HG02981 (cell line): ENCODE measurements around the gene AMOTL1.
"Not testable (repeated sequence)": the region's sequence is repeated elsewhere in the genome, so short reads cannot be mapped to it uniquely, and the experiment has no call there.

Experiments
- ATAC-seq: cut with Tn5 transposase; IDR thresholded peaks from one replicate; pipeline ENCODE4 v1.9.1; 2021; ENCODE audit warnings: mild to moderate bottlenecking, moderate library complexity; ENCODE audit not compliant: unreplicated experiment

Gene AMOTL1

DNA sequence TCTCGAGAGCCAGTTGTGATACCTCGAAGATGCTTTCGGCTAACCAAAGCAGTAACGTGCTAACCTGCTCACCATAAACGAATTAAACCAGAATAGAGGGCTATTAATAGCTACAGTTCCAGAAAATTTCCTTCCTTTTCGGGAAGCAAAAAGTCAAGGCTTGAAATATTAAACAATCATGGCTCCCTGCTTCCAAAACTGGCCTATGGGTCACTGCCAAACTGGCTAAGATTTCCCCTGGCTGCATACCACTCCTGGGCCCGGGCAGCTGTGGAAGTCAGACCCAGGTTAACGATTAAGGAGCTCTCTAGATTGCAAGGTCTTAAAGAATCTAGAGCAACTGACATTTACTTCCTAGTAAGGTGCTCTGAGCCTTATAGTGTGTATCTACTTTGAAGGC lies 1.7 kb downstream of the AMOTL1 start:
- no peak for ATAC-seq

GRCh38 chr11:94770563-94771120 lies 2.5 kb downstream of the AMOTL1 start:
- no peak for ATAC-seq

DNA sequence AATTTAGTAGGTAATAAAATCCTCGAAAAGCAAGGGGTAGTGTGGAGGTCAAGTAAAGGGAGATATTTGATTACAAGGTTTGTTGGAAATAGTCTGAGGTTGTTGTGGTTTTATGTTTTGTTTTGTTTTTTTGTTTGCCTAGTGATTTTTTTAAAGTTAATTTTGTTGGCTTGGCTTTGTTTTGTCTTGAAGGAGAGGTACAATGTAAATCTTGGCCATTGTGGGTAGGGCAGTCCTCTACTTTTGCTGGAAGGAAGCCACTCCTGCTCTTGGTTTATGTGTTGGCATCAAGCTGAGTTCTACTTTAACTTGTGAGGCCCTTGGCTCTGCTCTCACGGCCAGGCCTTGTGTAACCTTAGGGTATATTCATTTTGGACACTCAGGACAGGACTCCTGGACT lies 3.2 kb downstream of the AMOTL1 start:
- no peak for ATAC-seq

GRCh38 chr11:94771951-94772350 lies 3.8 kb downstream of the AMOTL1 start:
- ATAC-seq = no peak

DNA sequence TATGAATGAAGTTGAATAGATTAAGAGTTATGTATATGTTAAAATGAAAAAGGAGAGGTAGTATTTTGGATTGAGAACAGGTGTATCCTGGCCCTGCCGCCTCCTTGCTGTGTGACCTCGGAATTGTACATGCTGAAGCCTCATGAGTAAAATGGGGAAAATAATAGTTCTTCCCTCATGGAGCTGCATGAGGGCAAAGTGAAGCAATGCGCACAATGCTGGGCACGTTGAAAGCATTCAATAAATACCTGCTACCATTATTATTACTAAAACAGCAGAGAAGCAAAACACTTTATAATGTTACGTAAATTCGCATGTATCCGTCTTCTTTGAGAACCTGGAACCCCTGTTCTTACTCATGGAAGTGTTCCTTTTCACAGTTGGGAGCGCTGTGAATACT lies 5.7 kb downstream of the AMOTL1 start:
- ATAC-seq = no peak

- ATAC-seq = no peak
These were observed 6.2 kb downstream of the AMOTL1 start for GRCh38 chr11:94774345-94774744.

DNA sequence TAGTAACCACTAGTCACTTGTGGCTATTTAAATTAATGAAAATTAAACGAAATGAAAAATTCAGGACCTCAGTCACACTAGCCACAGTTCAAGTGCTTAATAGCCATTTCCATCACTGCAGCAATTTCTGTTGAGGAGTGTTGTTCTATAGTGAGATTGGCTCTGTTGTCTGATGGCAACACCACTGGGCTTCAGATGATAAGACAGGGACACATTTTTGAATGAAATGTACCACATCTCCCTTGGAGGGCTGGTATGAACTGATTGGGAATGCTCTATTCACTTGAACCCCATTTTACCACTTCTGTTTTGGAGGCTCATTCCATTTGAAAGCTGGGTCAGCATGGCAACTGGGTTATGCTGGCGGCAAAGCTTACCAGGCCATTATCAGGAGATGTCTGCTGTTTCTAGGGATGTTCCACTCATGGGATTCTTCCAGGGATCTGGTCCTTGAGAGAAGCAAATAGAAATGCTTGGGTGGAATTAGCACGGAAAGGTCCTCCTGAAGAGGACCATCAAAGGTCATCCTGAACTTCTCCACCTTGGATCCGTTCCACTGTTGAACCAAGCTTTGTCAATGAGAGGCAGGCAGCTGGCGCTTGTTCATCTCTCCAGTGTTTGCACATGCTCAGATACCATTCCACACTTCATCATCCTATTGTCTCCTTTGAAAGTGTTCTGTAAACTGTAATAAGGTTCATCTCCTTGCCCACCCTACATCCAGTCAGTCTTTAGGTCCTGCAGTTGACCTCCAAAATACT lies 7.6 kb downstream of the AMOTL1 start:
- ATAC-seq = no peak

GRCh38 chr11:94776351-94777321 lies 8.5 kb downstream of the AMOTL1 start:
- peak; percentile 47 for ATAC-seq

- ATAC-seq = no peak
These were observed 12.3 kb downstream of the AMOTL1 start for GRCh38 chr11:94780432-94780831.

DNA sequence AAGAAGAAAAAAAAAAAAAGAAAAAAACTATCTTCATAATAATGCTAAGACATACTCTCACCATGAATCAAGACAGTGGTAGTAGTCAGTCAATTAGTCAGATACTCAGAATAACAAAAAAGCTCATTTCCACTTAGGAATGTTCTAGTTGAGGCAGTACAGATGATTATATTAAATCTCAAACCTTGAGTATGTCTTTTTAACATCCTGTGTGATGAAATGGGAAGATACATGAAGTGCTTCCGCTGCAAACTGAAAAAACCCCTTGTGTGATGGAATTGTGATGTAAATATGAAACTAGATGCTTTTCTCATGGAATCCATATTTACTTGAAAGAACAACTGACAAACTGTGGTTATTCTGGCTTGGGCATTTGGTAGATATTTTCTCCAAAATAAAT lies 13.7 kb downstream of the AMOTL1 start:
- no peak for ATAC-seq

DNA sequence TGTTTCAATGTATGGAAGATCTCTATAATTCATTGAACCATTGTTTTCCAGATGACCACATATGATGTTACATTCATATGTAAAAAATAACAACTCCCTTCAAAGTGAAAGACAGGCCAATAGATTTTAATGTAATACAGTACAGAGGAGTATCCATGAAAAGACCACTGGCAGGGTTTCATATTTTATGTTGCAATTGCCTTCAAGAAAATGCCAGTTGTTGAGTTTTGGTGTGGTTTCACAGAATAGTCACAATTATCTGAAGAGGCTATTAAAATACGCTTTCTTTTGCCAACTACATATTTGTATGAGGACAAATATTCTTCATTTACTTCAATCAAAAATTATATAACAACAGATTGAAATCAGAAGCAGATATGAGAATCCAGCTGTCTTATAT lies 14.3 kb downstream of the AMOTL1 start:
- no peak for ATAC-seq

GRCh38 chr11:94784884-94785283 lies 16.7 kb downstream of the AMOTL1 start:
- no peak for ATAC-seq

DNA sequence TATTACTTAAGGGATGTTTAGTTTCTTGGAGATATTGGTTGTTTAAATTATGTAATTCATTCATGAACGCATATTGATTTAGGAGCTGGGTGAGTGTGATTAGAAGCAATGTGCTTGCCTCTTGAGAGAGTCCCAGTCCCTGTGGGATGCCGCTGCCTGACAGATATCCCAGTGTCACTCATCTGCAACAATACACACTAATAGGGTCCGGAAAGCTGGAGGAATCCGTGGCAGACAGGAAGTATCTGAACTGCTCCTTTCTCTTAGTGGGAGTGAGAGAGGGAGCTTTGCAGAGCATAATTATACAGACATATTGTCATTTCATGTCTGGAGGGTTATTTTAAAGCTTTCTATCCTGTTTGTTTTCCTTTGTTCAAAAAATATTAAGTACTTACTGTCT lies 17.4 kb downstream of the AMOTL1 start:
- no peak for ATAC-seq

DNA sequence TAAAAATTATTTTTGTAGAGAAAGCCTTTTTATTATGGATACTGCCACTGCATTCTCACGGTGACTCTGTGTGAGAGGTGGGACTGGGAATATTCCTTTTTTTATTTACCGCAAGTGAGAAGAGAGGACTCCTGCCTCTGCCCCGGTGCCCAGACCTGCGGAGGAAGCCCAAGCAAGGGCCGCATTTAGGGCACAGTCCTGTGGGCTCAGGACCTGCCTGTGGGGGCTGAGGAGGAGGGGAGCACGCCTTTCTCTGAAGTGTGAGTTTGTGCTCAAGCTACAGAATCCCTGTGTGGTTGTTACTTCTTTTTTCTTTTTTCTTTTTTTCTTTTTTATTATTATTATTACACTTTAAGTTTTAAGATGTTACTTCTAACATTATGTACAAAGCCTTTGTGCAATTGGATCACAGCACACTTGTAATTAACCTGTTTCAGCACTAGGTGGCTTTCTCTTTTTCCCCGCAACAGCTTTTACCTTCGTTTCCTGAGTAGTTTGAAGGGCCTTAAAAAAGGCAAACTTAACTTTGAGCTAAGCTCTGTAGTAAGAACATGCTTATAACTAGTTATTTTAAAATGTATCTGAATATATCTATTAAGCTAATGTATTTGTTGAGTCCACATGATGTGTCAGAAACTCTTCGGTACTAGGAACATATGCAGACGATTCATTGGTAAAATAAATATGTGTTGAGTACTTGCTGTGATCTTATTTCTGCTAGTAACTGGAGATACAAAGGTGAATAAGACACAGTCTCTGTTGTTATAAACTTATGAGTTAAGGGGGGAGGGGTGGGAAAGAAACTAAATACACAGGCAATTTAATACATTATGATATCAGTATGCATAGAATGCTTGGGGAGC lies 18.3 kb downstream of the AMOTL1 start:
- peak; percentile 61 for ATAC-seq

- ATAC-seq = no peak
These were observed 19.6 kb downstream of the AMOTL1 start for GRCh38 chr11:94787801-94788200.

- no peak for ATAC-seq
These were observed 20.2 kb downstream of the AMOTL1 start for GRCh38 chr11:94788396-94788795.

GRCh38 chr11:94790197-94790596 lies 22.0 kb downstream of the AMOTL1 start:
- ATAC-seq = no peak

DNA sequence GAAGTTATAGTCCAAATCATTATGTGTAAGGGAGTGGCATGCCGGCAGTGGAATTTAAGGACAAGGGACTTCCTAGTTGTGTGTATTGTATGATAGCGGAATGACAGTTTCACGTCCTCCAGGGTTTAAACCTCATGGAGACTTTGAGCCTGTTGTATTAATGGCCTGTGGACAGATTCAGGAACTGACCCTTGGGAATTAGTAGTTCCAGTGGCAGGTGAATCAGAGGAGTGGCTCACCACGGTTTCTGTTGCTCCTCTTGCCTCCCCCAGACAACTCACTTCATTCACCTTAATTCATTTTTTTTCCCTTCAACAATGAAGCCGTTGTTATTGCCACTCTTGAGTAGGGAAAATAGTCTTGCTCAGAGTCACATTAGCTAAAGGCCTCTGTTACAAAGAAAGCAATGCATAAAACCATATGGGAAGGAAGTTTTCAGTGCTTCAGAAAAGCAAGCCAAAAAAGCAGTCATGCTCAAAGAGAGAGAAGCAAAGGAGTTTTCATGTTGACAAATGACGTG lies 22.6 kb downstream of the AMOTL1 start:
- ATAC-seq = no peak

DNA sequence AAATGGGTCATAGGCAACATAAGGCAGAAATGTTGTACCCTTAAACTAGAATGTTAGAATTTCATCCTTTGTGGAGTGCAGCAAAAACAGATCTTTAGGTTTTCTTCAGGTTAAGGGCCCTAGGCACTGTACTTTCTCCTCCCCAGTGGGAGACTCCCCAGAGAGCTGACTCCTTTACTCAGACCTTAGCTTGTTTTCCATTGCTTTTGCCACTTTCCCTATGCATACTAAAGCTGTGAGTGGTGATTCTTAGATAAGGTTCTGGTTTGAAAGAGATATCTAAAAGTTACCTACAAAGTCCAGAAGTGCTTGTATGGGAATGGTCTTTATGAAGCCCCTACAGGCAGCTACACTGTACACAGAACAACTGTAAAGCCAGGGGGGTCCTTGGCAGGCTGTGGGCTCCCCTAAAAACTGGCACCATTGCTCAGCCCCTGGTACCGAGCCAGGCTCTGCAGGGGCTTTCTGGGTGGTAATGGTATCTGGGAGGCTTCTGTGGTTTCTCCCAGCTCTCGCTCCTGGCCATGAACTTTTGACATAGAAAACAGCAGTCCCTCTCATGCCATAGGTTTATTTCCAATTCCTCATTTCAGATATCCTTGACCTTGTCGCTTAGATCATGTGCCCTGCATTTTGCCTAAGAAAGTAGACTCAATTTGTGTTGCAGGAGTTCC lies 23.2 kb downstream of the AMOTL1 start:
- ATAC-seq = no peak

DNA sequence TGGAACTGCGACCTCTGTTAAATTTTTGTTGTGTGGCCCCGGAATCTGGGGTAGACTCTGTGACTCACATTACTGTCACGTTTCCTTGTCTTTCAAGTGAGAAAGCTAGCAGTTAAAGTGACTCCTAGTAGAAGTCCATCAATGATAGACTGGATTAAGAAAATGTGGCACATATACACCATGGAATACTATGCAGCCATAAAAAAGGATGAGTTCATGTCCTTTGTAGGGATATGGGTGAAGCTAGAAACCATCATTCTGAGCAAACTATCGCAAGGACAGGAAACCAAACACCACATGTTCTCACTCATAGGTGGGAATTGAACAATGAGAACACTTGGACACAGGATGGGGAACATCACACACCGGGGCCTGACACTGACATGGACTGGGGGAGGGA lies 23.8 kb downstream of the AMOTL1 start:
- not testable (repeated sequence) for ATAC-seq
